NCI-H187 treated with DMSO at 0.1 percent for 48 hours (cell line): ENCODE results near the gene VWA3B.
"Not testable (repeated sequence)": the region's sequence is repeated elsewhere in the genome, so short reads cannot be mapped to it uniquely, and the experiment has no call there.

Source experiments
- DNase-seq: peaks from one replicate; lab custom pipeline; 2025; lab: John Stamatoyannopoulos, UW

The VWA3B gene

GRCh38 chr2:98130073-98130472, 43.1 kb downstream of the VWA3B start:
- DNase-seq = not testable (repeated sequence)

GRCh38 chr2:98134172-98135005, 47.4 kb downstream of the VWA3B start:
- no peak for DNase-seq

- no peak for DNase-seq
These were observed 50.2 kb downstream of the VWA3B start for GRCh38 chr2:98137196-98137595.

- not testable (repeated sequence) for DNase-seq
These were observed 52.0 kb downstream of the VWA3B start for GRCh38 chr2:98138978-98139377.

- no peak for DNase-seq
These were observed 53.2 kb downstream of the VWA3B start for GRCh38 chr2:98140210-98140609.

GRCh38 chr2:98142106-98142791, 55.3 kb downstream of the VWA3B start:
- DNase-seq = no peak

- DNase-seq = no peak
These were observed 58.1 kb downstream of the VWA3B start for GRCh38 chr2:98145070-98145469.

GRCh38 chr2:98147900-98148299, 60.9 kb downstream of the VWA3B start:
- DNase-seq = not testable (repeated sequence)

- no peak for DNase-seq
These were observed 61.8 kb downstream of the VWA3B start for GRCh38 chr2:98148595-98149332.

GRCh38 chr2:98149333-98149697, 62.3 kb downstream of the VWA3B start:
- DNase-seq = no peak

- DNase-seq = no peak
These were observed 66.5 kb downstream of the VWA3B start for GRCh38 chr2:98153481-98153880.

- no peak for DNase-seq
These were observed 68.3 kb downstream of the VWA3B start for GRCh38 chr2:98155291-98155690.

GRCh38 chr2:98155716-98156115, 68.7 kb downstream of the VWA3B start:
- no peak for DNase-seq

- DNase-seq = no peak
These were observed 69.3 kb downstream of the VWA3B start for GRCh38 chr2:98156304-98156703.

GRCh38 chr2:98157557-98157956, 70.6 kb downstream of the VWA3B start:
- DNase-seq = no peak

- DNase-seq = no peak
These were observed 71.3 kb downstream of the VWA3B start for GRCh38 chr2:98158305-98158704.

GRCh38 chr2:98160554-98160953, 73.6 kb downstream of the VWA3B start:
- DNase-seq = no peak

- no peak for DNase-seq
These were observed 74.2 kb downstream of the VWA3B start for GRCh38 chr2:98161186-98161585.

GRCh38 chr2:98164256-98164655, 77.3 kb downstream of the VWA3B start:
- no peak for DNase-seq

- DNase-seq = no peak
These were observed 78.6 kb downstream of the VWA3B start for GRCh38 chr2:98165516-98166071.

GRCh38 chr2:98167916-98168315, 80.9 kb downstream of the VWA3B start:
- DNase-seq = no peak

- DNase-seq = no peak
These were observed 83.1 kb downstream of the VWA3B start for GRCh38 chr2:98170076-98170475.
